Activated naive CD4-positive, alpha-beta T cell (primary cell): ENCODE results near the gene ZNF785.
"Not testable (repeated sequence)": the region's sequence is repeated elsewhere in the genome, so short reads cannot be mapped to it uniquely, and the experiment has no call there.

ENCODE experiments used
- DNase-seq, 4 experiments: peaks; one replicate each; lab custom pipeline; 2025; lab: John Stamatoyannopoulos, UW

Gene ZNF785

DNA sequence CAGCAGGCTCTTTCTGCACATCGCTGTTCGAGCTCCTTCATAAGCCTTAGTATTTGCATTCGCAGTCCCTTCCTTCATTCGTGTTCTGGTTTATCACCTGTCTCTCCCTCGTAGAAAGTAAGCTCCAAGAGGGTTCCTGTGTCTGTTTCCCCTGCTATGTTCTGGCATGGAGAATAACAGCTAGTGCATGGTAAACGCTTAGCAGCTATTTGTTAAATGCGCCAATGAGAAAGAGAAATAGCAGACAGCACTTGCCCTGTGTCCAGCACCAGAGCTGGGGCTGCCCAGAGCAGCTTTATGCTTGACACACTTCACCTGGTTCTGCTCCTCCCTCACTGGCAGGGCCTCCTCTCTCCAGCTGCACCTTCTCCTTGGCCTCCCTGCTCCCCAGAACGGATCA is 19.5 kb downstream of the ZNF785 start:
- DNase-seq: no peak

DNA sequence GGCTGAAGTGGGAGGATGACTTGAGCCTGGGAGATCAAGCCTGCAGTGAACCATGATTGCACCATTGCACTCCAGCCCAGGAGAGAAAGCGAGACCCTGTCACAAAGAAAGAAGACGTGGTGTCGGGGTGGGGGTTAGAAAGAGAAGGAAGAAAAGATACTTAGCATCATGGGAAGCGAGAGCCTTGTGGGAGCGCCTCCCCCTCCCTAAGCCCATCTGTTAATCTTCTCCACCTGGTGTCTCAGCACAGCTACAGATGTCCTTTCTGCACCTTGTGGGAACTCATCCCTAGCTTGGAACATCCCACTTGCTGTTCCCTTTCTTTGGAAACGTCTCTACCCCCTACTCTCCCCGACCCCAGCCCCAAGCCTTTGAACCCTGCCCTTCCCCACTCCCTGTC is 20.0 kb downstream of the ZNF785 start:
- no peak for DNase-seq

DNA sequence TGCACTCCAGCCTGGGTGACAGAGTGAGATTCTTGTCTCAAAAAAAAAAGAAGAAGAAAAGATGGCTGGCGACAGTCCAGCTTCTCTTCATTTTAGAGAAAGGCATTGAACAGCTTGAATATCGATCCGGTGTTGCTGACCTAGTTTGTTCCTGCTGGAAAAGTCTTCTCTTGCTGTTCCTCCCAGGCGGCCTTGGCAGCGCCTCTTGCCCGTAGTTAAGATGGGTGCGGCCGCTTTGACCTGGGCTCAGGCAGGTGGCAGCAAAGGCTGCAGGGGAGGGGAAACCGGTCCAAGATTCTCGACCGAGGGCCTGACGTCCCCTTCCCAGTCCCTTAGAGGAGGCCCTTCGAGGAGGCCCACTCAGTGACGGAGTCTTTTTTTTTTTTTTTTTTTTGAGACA is 23.5 kb downstream of the ZNF785 start:
- no peak for DNase-seq

DNA sequence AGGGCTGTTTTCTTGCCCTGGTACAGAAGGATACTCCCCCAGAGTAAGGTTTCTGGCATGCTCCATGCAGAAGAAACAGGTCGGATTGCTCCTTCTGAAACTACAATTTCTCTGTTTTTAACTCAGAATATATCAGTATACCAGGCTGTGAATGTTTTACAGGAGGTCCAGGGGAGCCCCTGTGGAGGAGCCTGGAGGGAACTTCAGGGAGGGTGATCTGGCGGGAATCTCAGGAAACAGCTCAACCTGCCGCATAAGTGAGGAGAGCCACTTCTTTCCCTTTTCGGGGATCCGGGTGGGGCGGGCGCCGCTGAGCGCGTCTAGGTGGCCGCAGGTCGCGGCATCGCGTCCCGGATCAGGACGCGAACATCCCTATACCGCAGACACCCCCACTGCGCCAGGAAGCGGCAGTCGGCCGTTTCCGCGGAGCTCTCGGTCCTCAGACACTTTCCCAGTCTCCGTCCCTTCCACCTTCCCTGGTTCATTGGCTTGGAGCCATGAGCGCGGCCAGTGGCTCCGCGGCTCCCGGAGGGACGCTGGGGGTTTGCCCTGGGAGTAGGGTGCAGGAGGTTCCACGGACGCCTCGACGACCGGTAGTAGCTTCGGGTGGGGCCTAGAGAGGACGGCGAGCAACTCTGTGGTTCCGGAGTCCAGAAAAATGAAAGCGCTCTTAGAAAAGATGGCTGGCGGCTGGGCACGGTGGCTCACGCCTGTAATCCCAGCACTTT is 24.2 kb downstream of the ZNF785 start:
- DNase-seq: no peak

DNA sequence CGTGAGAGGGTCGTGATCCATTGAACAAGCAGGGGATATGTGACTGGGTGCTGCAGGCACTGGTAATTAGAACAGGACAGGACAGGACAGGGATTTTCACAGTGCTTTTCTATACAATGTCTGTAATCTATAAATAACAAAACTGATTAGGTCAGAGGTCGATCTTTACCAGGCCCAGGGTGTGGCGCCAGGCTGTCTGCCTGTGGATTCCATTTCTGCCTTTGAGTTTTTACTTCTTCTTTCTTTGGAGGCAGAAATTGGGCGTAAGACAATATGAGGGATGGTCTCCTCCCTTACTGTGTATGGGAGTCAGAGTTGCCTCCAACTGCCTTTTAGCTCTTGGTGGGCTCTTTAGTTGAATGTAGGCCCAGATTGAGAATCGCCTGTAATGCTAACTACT is 25.8 kb downstream of the ZNF785 start:
- no peak for DNase-seq

DNA sequence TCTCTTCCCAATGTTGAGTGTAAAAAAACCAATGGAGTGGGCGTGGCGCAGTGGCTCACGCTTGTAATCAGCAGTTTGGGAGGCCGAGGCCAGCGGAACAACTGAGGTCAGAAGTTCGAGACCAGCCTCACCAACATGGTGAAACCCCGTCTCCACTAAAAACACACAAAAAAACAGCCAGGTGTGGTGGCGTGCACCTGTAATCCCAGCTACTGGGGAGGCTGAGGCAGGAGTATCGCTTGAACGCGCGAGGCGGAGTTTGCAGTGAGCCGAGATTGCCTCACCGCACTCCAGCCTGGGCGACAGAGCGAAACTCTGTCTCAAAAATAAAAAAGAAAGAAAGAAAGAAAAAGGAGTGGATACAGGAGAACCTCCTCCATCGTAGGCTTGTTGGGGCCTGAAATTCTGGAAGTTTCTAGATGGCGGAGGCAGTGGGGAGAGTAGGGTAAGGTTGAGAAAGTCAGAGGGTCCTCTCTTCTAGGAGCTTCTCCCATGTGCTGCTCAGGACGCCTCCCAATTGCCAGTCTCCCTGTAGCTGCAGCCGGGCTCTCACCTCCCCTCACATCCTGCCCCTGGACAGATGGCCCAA is 26.6 kb downstream of the ZNF785 start:
- DNase-seq: no peak

DNA sequence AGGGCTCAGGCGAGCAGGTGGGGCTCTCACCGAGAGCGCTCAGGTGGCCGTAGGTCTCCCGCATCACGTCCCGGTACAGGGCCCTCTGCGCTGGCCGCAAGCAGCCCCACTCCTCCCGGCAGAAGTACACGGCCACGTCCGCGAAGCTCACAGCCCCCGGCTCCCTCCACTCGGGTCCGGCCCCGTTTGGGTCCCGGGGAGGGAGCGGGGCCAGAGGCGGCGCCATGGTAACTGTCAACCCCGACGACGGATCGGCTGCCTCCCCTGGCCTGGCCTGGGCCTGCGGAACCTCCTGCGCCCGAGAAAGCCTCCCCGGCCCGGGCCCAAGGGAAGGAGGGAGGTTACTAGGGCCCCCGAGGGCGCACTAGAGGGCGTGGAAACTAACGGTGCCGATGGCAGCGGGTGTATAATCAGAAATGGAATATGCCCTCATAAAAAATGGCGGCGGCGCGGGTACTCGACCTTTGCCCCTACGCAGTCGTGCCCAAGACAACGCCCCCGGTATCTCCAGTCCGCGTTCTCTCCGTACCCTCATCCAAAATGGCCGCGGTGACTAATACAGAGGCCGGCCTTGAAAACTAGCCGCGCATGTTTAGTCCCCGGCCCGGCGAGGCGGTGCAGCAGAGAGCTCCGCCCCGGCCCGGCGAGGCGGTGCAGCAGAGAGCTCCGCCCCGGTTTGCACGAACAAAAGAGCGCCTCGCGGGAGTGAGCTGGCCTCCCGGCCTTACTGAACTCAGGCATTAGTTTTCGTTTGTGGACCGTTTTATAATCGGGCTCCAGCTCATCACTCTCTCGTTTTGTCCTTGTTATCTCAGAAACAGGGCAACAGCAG is 27.3 kb downstream of the ZNF785 start, which contains the start of gene ZNF764:
TSS of gene ZNF764 (minus strand) at position 418 of the 832 bp plus-strand sequence. CDS start at position 226, 192 bp downstream.
- peak; percentile 82 to 93 (median 88) for DNase-seq

DNA sequence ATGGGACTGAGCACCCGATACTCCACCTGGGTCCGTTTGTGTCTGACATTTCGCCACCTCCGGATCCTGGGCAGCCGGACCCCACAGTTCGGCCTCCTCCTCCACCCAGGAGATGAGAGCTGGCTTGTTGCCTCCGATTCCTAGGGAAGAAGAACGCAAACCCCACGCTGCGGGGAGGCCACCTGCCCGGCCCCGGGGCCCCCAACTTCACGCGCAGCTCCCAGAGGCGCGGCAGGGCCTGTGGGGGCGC is 27.9 kb downstream of the ZNF785 start:
- no peak for DNase-seq

DNA sequence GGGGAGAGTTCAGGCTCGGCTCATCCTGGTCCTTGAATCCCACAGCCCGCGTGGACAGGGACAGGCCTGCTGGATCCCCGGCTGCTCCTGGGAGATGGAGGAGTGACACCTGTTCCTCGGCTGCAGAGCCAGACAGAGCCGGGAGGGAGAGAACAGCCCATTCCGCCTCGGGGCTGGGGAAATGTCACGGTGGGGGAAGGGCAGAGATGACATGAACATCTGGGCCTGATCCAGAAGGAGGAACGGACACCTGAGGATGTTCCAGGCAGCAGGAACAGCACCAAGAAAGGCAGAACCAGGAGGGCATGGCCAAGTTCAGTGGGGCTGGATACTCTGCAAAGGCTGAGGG is 29.4 kb downstream of the ZNF785 start:
- no peak for DNase-seq

DNA sequence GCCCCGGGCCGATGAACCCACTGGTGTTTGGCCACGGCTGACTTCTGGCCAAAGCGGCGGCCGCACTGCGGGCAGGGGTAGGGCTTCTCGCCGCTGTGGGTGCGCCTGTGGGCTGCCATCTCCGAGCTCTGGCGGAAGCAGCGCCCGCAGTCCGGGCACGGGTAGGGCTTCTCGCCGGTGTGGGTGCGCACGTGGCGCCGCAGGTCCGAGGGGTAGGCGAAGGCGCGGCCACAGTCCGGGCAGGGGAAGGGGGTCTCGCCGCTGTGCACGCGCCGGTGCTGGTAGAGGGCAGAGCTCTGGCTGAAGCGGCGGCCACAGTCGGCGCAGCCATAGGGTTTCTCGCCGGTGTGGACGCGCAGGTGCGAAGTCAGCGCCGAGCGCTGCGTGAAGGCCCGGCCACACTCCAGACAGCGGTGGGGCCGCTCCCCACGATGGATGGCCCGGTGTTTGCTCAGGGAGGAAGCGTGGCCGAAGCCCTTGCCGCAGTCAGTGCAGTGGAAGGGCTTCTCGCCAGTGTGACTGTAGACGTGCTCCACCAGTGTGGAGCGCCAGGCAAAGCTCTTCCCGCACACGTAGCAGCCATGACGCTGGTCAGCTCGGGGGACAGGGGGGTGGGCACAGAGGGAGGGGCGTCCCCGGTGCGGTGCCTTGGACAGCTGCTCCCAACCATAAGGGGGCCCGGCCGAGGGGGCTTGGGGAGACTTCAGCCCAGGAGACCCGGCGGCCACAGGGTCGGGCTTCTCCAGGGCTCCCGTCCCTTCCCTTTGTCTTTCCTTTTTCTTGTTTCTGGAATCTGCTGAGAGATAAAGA is 30.0 kb downstream of the ZNF785 start:
- DNase-seq: no peak

DNA sequence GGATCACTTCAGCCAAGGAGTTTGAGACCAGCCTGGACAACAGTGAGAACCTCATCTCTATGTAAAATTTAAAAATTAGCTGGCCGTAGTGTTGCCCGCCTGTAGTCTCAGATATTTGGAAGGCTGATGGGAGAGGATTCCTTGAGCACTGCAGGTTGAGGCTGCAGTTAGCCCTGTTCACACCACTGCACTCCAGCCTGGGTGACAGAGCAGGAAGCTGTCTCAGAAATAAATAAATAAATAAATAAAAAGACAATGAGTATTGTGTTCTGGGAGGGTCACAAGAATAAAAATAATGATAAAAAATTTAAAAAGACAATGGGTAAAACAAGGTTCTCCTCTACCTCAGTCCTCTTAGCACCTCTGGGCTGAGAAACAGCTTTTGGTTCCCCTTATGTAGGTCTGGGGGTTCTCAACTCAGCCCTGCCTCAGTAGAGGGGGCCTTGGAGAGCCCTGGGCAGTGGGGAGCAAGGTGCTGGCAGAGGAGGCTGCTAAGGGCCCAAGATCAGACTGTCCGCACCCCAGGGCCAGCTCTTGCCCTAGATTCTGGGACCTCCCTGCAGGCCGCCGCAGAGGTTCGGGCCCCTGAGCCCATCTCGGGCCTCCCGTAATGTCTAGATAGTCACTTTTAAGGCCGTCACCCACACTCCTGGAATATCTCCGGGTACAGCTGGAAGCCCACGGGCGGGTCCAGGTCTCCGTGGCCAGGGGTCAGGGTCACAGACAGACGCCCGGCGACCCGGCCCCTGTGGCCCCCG is 30.8 kb downstream of the ZNF785 start:
- no peak for DNase-seq

DNA sequence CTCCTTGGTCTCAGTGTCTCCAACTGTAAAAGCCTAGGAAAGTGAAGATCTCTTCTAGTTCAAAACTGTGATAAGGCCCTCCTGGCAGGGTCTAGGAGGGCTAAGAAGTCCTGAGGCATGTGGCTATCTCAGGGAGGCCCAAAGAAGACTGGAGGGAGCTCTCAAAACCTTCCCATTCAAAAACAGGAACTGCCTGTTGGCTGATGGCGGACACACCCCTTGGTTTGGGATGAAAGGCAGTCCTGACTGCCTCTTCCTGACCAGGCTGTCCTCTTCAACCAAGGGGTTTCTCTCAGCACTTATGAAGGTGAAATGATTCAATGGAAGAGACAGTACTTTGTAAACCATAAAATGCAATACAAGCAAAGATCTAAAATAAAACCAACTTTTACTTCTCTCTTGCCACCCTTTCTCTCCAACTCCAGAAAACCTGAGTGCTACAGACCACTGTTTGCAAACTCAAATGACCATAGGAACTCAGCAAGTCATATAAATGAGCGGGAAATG is 32.1 kb downstream of the ZNF785 start:
- no peak for DNase-seq

DNA sequence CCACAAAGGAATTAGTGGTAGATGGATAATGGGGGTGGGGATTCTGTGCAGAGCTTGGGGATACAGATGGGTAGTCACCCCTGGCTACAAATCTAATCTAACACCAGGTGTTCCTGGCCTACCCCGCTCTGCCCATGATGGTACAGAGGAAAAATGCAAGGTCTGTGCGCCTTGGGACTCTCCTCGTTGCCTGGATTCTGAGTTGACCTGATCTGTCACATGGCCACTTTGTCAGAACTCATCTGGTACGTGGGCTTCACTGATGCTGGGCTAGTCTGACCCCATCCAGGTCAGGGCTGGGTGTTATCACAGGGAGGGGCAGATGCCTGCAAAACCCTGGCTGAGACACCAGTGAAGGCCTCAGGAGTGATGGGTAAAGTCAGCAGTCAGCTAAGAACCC is 32.5 kb downstream of the ZNF785 start:
- DNase-seq: no peak

DNA sequence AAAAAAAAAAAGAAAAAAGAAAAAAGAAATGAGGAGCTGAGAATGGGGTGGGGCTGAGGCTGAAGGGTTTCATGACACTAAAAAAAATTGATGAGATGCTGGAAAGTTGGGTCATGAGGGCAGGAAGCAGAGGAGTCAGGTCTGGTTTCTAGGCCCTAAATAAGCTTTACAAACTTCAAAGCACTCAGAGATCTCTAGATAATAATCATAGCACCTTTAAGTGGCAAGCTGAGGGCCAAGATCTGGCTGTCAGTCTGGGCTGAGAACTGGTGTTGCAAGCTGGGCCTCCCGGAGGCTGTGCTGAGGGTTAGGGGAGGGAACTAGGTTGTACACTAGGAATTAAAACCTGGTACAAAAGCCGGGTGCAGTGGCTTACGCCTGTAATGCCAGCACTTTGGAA is 33.7 kb downstream of the ZNF785 start:
- DNase-seq: peak in 1 of 4 experiments; percentile 14

DNA sequence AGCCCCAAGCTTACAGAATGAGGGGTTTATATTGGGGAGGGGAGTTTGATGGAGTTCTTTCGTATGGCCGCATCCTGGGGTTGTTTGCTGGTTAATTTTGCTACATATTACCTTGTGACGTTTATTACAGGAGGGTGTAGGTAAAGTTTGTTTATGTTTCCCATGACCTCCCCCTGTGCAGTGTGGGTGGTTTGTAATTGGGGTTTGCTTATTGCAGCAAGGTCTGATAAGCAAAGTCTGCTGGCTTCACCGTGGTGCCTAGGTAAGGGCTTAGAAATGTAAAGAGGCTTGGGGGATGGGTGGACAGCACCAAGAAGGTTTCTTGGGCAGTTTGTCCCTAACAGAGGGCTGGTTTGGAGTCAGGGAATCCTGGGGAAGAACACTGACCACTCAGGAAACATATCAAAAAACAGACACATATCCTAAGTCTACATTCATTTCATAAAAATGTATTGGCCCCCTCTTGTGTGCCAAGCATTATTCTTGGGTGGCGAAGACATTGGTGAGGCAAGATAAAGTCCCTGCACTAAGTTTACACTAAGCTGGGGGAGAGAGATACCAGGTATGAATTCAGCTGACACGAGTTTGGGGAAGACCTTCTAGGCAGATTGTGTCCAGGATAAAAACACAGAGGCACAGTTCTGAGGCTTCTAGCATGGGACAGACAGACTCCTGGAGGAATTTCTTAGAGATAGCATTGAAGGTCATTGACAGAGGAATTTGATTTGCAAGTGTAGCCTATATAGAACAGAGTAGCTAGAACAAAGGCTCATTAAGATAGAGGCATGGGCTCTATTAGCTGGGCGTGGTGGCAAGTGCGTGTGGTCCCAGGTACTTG is 36.9 kb downstream of the ZNF785 start:
- no peak for DNase-seq

DNA sequence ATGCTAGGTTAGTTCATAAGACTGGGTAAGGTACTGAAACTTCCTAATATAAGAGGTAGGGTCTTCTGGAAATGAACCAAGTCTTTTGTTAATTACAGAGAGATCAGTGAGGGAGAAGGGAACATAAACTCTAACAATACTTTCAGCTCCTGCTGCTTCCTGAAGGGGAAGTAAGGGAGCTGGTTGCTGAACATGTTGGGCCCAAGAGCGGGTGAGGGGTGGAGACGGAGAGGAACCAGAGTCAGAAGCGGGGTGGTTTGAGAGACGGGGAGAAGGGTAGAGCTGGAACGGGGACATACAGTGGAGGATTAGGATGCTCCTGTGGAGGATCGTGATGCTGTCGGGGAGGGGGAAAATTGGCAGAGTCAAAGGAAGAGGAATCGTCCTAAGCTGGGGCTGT is 39.4 kb downstream of the ZNF785 start:
- DNase-seq: no peak

DNA sequence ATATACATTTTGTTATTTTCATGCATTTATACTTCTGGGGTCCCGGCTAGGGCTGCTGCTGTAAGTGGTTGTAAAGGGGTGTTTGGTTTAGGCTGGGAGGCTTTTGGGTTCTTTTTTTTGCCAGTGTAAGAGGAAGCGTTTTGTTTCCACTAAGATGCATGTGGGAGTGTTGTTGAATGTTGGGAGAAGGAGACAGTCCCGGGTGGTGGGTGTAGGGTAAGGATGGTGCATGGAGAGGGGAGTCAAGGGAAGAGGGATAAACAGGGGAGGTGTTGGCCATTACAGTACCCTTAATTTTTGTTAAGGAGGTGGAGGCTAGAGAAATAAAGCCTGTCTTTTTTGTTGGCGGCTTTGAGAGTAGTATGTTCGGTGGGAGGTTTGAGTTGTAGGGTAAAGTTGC is 42.4 kb downstream of the ZNF785 start:
- DNase-seq: no peak

DNA sequence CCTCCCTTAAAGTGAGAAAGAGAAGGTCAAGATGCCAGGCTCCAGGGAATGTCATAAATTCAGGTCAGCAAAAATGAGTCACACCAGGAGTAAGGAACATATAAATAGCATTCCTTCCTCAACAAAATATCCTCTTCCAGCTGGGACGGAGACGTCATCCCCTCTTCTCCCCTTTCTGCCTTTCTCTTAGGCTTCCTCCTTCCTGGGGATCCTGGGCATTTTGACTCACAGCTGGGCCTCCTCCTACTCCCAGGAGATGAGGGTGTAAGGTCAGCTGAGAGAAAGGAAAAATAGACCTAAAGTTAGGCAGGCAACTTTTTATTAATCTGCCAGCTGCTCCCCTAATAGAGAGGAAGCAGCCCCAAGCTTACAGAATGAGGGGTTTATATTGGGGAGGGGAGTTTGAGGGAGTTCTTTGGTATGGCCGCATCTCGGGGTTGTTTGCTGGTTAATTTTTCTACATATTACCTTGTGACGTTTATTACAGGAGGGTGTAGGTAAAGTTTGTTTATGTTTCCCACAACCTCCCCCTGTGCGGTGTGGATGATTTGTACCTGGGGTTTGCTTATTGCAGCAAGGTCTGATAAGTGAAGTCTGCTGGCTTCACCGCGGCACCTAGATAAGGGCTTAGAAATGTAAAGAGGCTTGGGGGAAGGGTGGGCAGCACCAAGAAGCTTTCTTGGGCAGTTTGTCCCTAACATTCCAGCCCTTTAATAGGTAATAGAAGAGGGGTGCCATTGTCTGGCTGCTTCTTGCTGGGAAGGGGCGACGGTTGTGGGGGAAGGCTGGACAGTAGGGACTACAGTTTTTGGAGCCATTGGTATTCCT is 43.8 kb downstream of the ZNF785 start:
- no peak for DNase-seq

DNA sequence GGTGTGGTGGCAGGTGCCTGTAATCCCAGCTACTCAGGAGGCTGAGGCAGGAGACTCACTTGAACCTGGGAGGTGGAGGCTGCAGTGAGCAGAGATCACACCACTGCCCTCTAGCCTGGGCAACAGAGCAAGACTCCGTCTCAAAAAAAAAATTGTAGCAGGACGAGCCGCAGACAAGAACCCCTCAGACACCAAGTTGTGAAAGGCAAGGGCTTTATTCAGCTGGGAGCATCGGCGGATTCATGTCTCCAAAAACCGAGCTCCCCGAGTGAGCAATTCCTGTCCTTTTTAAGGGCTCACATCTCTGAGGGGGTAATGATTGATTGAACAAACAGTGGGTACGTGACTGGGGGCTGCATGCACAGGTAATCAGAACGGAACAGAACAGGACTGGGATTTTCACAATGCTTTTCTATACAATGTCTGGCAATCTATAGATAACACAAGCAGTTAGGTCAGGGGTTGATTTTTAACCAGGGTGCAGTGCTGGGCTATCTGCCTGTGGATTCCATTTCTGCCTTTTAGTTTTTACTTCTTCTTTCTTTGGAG is 44.5 kb downstream of the ZNF785 start:
- DNase-seq: not testable (repeated sequence)
